Liver (tissue), 9 donors: ENCODE measurements around the gene GRK5. TPM values are rescaled to one million over a fixed set of nuclear protein-coding genes. Genes with fewer than 3 reads are reported as not detected.

Experiments used
- DNase-seq: peaks from one replicate; pipeline ENCODE4 v3.0.0-alpha.2; 2017; ENCODE audit warnings: low spot score
- H3K27ac ChIP-seq, 2 donors: one replicate each; pipeline ENCODE4 v1.7.0; 2013; ENCODE audit warnings: inconsistent platforms in 2 of 2, low read length in 2 of 2, control low read depth in 1 of 2, low read depth in 1 of 2, mild to moderate bottlenecking in 1 of 2
- H3K27me3 ChIP-seq, 4 donors: one replicate each; pipeline versions ENCODE4 v1.6.1 to v1.7.0; 2013; ENCODE audit warnings: low read length in 3 of 4, inconsistent platforms in 1 of 4, mild to moderate bottlenecking in 1 of 4, moderate library complexity in 1 of 4; ENCODE audit not compliant: control insufficient read depth in 4 of 4, insufficient read depth in 4 of 4
- H3K36me3 ChIP-seq, 4 donors: one replicate each; pipeline versions ENCODE4 v1.6.1 to v1.7.0; 2013; ENCODE audit warnings: low read length in 3 of 4, mild to moderate bottlenecking in 3 of 4, low read depth in 1 of 4, moderate library complexity in 1 of 4; ENCODE audit not compliant: control insufficient read depth in 4 of 4, insufficient read depth in 3 of 4
- H3K4me1 ChIP-seq, 4 donors: one replicate each; pipeline versions ENCODE4 v1.6.1 to v1.7.0; 2013; ENCODE audit warnings: low read length in 3 of 4, mild to moderate bottlenecking in 3 of 4, moderate library complexity in 1 of 4; ENCODE audit not compliant: control insufficient read depth in 4 of 4, insufficient read depth in 4 of 4
- H3K4me3 ChIP-seq, 3 donors: one replicate each; pipeline versions ENCODE4 v1.6.1 to v1.7.0; 2013; ENCODE audit warnings: low read length in 3 of 3, control low read depth in 1 of 3, low read depth in 1 of 3, mild to moderate bottlenecking in 1 of 3
- H3K9ac ChIP-seq, 2 donors: one replicate each; pipeline ENCODE4 v1.7.0; 2013; ENCODE audit warnings: low read length in 2 of 2, mild to moderate bottlenecking in 2 of 2, moderate library complexity in 2 of 2, control low read depth in 1 of 2, low read depth in 1 of 2
- H3K9me3 ChIP-seq, 4 donors: one replicate each; pipeline versions ENCODE4 v1.6.1 to v1.7.0; 2013; ENCODE audit warnings: low read length in 3 of 4; ENCODE audit not compliant: control insufficient read depth in 4 of 4
- EGR1 ChIP-seq, 2 donors: IDR thresholded peaks; 2 replicates each; pipeline ENCODE4 v1.6.1; 2016 to 2018; ENCODE audit warnings: antibody characterized with exemption in 2 of 2, low read depth in 2 of 2
- FOXA1 ChIP-seq: IDR thresholded peaks from 2 replicates; pipeline ENCODE4 v1.6.1; 2016; ENCODE audit warnings: antibody characterized with exemption
- FOXA2 ChIP-seq: IDR thresholded peaks from 2 replicates; pipeline ENCODE4 v1.6.1; 2016; ENCODE audit warnings: antibody characterized with exemption
- GABPA ChIP-seq, 2 donors: IDR thresholded peaks in 1 of 2; conservative IDR thresholded peaks in 1 of 2; 2 replicates each; pipeline ENCODE4 v1.6.1; 2016; ENCODE audit warnings: antibody characterized with exemption in 2 of 2, mild to moderate bottlenecking in 1 of 2, moderate library complexity in 1 of 2
- HNF4A ChIP-seq, 2 donors: conservative IDR thresholded peaks; 2 replicates each; pipeline ENCODE4 v1.6.1; 2016; ENCODE audit warnings: antibody characterized with exemption in 2 of 2, mild to moderate bottlenecking in 2 of 2
- HNF4G ChIP-seq: IDR thresholded peaks from 2 replicates; pipeline ENCODE4 v1.6.1; 2016; ENCODE audit warnings: antibody characterized with exemption
- JUND ChIP-seq, 2 donors: IDR thresholded peaks; 2 replicates each; pipeline ENCODE4 v1.6.1; 2016; ENCODE audit warnings: antibody characterized with exemption in 2 of 2
- NR2F2 ChIP-seq: IDR thresholded peaks from 2 replicates; pipeline ENCODE4 v1.6.1; 2016; ENCODE audit warnings: antibody characterized with exemption
- RAD21 ChIP-seq, 2 donors: IDR thresholded peaks; 2 replicates each; pipeline ENCODE4 v1.6.1; 2016; ENCODE audit warnings: antibody characterized with exemption in 2 of 2, mild to moderate bottlenecking in 2 of 2
- RXRA ChIP-seq, 2 donors: IDR thresholded peaks; 2 replicates each; pipeline ENCODE4 v1.6.1; 2017 to 2018; ENCODE audit warnings: antibody characterized with exemption in 2 of 2, mild to moderate bottlenecking in 1 of 2
- SP1 ChIP-seq: IDR thresholded peaks from 2 replicates; pipeline ENCODE4 v1.6.1; 2018; ENCODE audit warnings: antibody characterized with exemption, mild to moderate bottlenecking
- TAF1 ChIP-seq: conservative IDR thresholded peaks from 2 replicates; pipeline ENCODE4 v1.6.1; 2016; ENCODE audit warnings: antibody characterized with exemption, mild to moderate bottlenecking
- YY1 ChIP-seq: IDR thresholded peaks from 2 replicates; pipeline ENCODE4 v1.6.1; 2016; ENCODE audit warnings: antibody characterized with exemption, mild to moderate bottlenecking
- WGBS: extraction: QIAGEN DNeasy Blood & Tissue Kit; methylation state at CpG from one replicate; pipeline ENCODE4 v1.1.7; 2013; 5-methylcytosine and 5-hydroxymethylcytosine counted together
- polyA plus RNA-seq, 2 donors: library from polyadenylated mRNA; stranded (reverse) in 1 of 2; unstranded in 1 of 2; fragments of 200-250 nt in 1 of 2; fragments of >200 nt in 1 of 2; fragmentation: Nextera tagmentation in 1 of 2; extraction: Ambion mirVana in 1 of 2; gene quantifications; one replicate each; pipeline versions ENCODE4 v1.2.1 to v1.2.3, GENCODE V29; 2013 to 2015
- total RNA-seq, 2 donors: library from RNA; depleted of rRNA; stranded (reverse); fragments of >200 nt; gene quantifications; one replicate each; pipeline ENCODE4 v1.2.3, GENCODE V29; 2014
- TF ChIP-seq, protein P1 (sequence below): IDR thresholded peaks from 2 replicates; pipeline ENCODE4 v1.6.1; 2016; ENCODE audit warnings: antibody characterized with exemption
- TF ChIP-seq, protein P2 (sequence below): IDR thresholded peaks from 2 replicates; pipeline ENCODE4 v1.6.1; 2016; ENCODE audit warnings: antibody characterized with exemption
- TF ChIP-seq, protein P3 (sequence below): IDR thresholded peaks from 2 replicates; pipeline ENCODE4 v1.6.1; 2016; ENCODE audit warnings: antibody characterized with exemption, mild to moderate bottlenecking
- TF ChIP-seq, protein P4 (sequence below): fragments of 150-350 bp; IDR thresholded peaks from 2 replicates; pipeline ENCODE4 v1.5.1; 2017; ENCODE audit warnings: improper control_type of control experiment, low read depth, low read length; ENCODE audit not compliant: missing input control
- TF ChIP-seq, protein P5 (sequence below): IDR thresholded peaks from 2 replicates; pipeline ENCODE4 v1.6.1; 2016; ENCODE audit warnings: antibody characterized with exemption
- donor health status: healthy.
- donor health status: healthy.
- donor health status: healthy.
- donor health status: healthy.
- donor health status: healthy.

GRK5 gene
- total and polyA plus RNA-seq, 4 donors, result 2.1 to 6.6 (median 5.1) TPM

DNA sequence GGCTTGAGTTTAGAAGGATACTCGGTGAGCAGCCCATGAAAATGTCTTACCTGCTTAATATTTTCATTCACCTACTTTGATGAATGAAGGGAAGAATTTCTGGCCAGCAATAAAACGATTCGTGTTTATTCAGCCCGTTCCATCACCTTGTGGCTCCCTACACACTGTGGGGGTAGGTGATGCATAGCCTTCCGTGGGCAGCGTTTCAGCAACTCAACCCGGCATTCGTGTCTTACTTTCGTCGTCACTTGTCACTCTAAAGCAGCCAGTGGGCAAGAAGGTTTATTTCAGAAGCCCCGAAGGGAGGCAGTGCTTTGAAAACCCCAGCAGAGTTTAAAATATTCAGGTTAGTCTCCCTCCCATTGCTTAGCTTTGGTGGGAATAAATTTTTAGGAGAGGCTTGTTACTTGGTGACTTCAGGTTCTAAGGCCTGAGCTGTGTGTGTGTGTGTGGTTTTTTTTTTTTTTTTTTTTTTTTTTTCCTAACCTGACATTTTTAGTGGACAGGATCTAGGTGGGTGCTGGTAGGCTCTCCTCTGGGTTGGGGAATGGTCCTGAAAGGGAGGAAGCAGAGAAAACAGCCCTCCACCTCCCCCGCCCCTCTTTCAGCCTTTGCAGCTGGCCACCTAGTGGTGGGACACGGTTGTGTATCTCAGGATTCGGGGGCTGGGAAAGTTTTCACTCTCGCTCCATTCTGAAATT is 1.8 kb downstream of the GRK5 start:
- Histone ChIP-seq H3K27ac (peak overlapping the region; percentile 53 to 80), H3K4me1 (peaks cover 0 to 30% (median 22%) of the 10 kb centered on the region in 4 donors), H3K36me3 (peaks cover 0 to 2% (median 0%) of the 10 kb centered on the region in 4 donors), H3K27me3 (no peaks in the 10 kb centered on the region), H3K9me3 (no peaks in the 10 kb centered on the region), H3K9ac (peak overlapping the region; percentile 69 to 89), H3K4me3 (peak overlapping the region in 2 of 3 donors; percentile 52 to 89)
- WGBS, result 45% methylated on average over 15 of the region's 15 CpGs
- TF ChIP-seq YY1 (no peak), EGR1 (IDR thresholded peaks at IDR 0.05; ENCODE audit: low read depth in 2 of 2) (no peak), HNF4A (conservative IDR thresholded peaks at IDR 0.05) (no peak), TAF1 (no peak), SP1 (no peak), RXRA (IDR thresholded peaks at IDR 0.05) (peak in 1 of 2 donors; percentile 12), HNF4G (no peak), RAD21 (IDR thresholded peaks at IDR 0.05) (peak; percentile 62 to 82), FOXA2 (no peak), JUND (IDR thresholded peaks at IDR 0.05) (no peak), FOXA1 (no peak), NR2F2 (peak; percentile 24), GABPA (IDR thresholded peaks at IDR 0.05 in 1 of 2, conservative IDR thresholded peaks at IDR 0.05 in 1 of 2) (no peak)
- TF ChIP-seq, protein P1, sequence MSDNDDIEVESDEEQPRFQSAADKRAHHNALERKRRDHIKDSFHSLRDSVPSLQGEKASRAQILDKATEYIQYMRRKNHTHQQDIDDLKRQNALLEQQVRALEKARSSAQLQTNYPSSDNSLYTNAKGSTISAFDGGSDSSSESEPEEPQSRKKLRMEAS, result no peak
- TF ChIP-seq, protein P2, sequence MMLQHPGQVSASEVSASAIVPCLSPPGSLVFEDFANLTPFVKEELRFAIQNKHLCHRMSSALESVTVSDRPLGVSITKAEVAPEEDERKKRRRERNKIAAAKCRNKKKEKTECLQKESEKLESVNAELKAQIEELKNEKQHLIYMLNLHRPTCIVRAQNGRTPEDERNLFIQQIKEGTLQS, result no peak
- TF ChIP-seq, protein P3, sequence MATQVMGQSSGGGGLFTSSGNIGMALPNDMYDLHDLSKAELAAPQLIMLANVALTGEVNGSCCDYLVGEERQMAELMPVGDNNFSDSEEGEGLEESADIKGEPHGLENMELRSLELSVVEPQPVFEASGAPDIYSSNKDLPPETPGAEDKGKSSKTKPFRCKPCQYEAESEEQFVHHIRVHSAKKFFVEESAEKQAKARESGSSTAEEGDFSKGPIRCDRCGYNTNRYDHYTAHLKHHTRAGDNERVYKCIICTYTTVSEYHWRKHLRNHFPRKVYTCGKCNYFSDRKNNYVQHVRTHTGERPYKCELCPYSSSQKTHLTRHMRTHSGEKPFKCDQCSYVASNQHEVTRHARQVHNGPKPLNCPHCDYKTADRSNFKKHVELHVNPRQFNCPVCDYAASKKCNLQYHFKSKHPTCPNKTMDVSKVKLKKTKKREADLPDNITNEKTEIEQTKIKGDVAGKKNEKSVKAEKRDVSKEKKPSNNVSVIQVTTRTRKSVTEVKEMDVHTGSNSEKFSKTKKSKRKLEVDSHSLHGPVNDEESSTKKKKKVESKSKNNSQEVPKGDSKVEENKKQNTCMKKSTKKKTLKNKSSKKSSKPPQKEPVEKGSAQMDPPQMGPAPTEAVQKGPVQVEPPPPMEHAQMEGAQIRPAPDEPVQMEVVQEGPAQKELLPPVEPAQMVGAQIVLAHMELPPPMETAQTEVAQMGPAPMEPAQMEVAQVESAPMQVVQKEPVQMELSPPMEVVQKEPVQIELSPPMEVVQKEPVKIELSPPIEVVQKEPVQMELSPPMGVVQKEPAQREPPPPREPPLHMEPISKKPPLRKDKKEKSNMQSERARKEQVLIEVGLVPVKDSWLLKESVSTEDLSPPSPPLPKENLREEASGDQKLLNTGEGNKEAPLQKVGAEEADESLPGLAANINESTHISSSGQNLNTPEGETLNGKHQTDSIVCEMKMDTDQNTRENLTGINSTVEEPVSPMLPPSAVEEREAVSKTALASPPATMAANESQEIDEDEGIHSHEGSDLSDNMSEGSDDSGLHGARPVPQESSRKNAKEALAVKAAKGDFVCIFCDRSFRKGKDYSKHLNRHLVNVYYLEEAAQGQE, result no peak
- TF ChIP-seq, protein P4, sequence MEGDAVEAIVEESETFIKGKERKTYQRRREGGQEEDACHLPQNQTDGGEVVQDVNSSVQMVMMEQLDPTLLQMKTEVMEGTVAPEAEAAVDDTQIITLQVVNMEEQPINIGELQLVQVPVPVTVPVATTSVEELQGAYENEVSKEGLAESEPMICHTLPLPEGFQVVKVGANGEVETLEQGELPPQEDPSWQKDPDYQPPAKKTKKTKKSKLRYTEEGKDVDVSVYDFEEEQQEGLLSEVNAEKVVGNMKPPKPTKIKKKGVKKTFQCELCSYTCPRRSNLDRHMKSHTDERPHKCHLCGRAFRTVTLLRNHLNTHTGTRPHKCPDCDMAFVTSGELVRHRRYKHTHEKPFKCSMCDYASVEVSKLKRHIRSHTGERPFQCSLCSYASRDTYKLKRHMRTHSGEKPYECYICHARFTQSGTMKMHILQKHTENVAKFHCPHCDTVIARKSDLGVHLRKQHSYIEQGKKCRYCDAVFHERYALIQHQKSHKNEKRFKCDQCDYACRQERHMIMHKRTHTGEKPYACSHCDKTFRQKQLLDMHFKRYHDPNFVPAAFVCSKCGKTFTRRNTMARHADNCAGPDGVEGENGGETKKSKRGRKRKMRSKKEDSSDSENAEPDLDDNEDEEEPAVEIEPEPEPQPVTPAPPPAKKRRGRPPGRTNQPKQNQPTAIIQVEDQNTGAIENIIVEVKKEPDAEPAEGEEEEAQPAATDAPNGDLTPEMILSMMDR, result peak; percentile 72
- TF ChIP-seq, protein P5, sequence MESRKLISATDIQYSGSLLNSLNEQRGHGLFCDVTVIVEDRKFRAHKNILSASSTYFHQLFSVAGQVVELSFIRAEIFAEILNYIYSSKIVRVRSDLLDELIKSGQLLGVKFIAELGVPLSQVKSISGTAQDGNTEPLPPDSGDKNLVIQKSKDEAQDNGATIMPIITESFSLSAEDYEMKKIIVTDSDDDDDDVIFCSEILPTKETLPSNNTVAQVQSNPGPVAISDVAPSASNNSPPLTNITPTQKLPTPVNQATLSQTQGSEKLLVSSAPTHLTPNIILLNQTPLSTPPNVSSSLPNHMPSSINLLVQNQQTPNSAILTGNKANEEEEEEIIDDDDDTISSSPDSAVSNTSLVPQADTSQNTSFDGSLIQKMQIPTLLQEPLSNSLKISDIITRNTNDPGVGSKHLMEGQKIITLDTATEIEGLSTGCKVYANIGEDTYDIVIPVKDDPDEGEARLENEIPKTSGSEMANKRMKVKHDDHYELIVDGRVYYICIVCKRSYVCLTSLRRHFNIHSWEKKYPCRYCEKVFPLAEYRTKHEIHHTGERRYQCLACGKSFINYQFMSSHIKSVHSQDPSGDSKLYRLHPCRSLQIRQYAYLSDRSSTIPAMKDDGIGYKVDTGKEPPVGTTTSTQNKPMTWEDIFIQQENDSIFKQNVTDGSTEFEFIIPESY, result no peak
- peak; percentile 66 for DNase-seq
